Activated T-cell treated with anti-CD3 and anti-CD28 coated beads, Interleukin-2, amount 50 U/mL, for 4 hours (primary cell): Measurements from ENCODE around the gene GALNT10. TPM values are rescaled to one million over a fixed set of nuclear protein-coding genes. Genes with fewer than 3 reads are reported as not detected.
A peak's percentile ranks its signal among the peaks of the same experiment; 100 is the strongest.

Experiments used
- ATAC-seq, 2 donors: fragments of 200-7000 bp; cut with Tn5 transposase; one replicate each; pipeline ENCODE4 v1.10.0; 2021
- DNase-seq: peaks from one replicate; pipeline ENCODE4 v3.0.0-alpha.2; 2020
- H3K27me3 Mint-ChIP-seq: one replicate; pipeline ENCODE4 v1.8.0; 2021; ENCODE audit warnings: low read depth, mixed read lengths
- H3K36me3 Mint-ChIP-seq: one replicate; pipeline ENCODE4 v1.8.0; 2022; ENCODE audit warnings: mixed read lengths; ENCODE audit not compliant: insufficient read depth
- H3K4me1 Mint-ChIP-seq: one replicate; pipeline ENCODE4 v1.8.0; 2021; ENCODE audit warnings: low read depth, mixed read lengths
- H3K4me3 Mint-ChIP-seq: one replicate; pipeline ENCODE4 v1.8.0; 2021; ENCODE audit warnings: mild to moderate bottlenecking, moderate library complexity, mixed read lengths
- H3K9me3 Mint-ChIP-seq: one replicate; pipeline ENCODE4 v1.8.0; 2021; ENCODE audit warnings: mixed read lengths
- total RNA-seq, 3 donors: library from RNA; stranded (reverse); gene quantifications; one replicate each; pipeline ENCODE4 v1.2.1, GENCODE V29; 2021

The GALNT10 gene
- total RNA-seq, 3 donors from 2014 or later, result 26.8 to 34.8 (median 34.6) TPM

- Mint-ChIP-seq H3K9me3 (no peaks in the 10 kb centered on the region), H3K36me3 (peaks cover 24% of the 10 kb centered on the region), H3K4me1 (peaks cover 12% of the 10 kb centered on the region), H3K27me3 (no peaks in the 10 kb centered on the region), H3K4me3 (no peak overlapping the region)
- DNase-seq (no peak), ATAC-seq (peak in 1 of 2 donors; percentile 18)
Measured at GRCh38 chr5:154384480-154385235, 194.1 kb downstream of the GALNT10 start.

DNA sequence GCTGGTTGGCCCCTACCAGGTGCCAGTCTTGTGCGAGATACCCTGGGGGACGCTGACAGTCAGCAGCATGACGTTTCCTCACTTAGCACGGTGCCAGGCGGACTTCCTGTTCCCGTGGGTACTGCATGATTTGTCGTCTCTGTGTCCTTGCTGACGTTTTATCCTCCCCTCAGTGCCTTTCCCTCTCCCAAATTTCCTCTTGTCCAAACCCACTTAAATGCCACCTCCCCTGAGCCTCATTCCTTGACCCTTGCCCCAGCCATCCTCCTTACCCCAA, 194.6 kb downstream of the GALNT10 start:
- H3K4me3 Mint-ChIP-seq, result no peak overlapping the region
- no peaks in the 10 kb centered on the region for H3K27me3 Mint-ChIP-seq
- H3K9me3 Mint-ChIP-seq, result no peaks in the 10 kb centered on the region
- DNase-seq (no peak), ATAC-seq (peak in 1 of 2 donors; percentile 38)
- H3K36me3 Mint-ChIP-seq, result peaks cover 25% of the 10 kb centered on the region
- H3K4me1 Mint-ChIP-seq, result peaks cover 12% of the 10 kb centered on the region

DNA sequence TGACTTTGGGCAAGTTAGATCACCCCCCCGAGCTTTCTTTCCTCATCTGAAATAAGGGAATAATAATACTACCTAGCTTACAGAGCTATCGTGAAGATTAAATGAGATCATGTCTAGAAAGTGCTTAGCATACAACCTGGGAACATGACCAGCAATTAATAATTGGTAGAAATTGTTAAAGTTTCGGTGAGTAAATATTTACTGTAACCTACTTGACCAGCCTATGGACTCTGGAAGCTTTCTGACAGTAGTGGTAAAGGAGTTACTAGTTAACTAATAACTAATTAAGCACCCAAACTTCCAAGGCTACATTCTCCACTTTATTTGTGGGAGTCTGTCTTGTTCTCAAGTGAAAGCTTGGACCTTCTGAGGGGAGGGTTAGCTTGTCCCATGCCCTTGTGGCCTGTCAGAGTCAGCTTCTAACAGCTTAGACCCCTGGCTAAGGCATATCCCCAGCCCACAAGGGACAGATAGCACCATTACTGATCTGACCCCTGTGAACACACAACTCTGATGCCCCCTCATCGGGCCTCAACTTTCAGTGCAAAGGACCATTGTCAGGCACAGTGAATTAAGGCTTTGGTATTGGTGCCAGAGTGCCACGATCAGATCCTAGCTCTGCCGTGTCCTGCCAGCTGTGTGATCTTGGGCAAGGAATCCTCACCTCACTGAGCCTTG, 196.6 kb downstream of the GALNT10 start:
- H3K27me3 Mint-ChIP-seq, result no peaks in the 10 kb centered on the region
- no peak for ATAC-seq

DNA sequence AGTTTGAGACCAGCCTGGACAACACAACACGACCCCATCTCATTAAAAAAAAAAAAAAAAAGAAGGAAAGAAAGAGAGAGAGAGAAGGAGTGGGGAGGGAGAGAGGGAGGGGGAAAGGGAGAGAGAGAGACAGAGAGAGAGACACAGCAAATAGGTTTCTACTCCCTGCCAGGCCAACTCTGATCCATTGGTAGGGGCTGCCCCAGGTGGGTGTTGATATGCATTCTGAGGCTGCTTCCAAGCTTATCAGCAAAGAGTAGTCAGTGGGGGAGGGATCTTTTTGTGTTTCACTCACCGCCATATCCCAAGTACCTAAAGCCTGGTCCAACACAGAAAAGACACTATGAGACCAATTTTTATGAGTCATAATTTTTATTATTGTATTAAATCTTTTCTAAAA, 198.3 kb downstream of the GALNT10 start:
- H3K27me3 Mint-ChIP-seq, result no peaks in the 10 kb centered on the region
- peaks cover 12% of the 10 kb centered on the region for H3K4me1 Mint-ChIP-seq
- DNase-seq, result no peak
- H3K36me3 Mint-ChIP-seq, result peaks cover 31% of the 10 kb centered on the region
- no peak for ATAC-seq
- no peaks in the 10 kb centered on the region for H3K9me3 Mint-ChIP-seq
- H3K4me3 Mint-ChIP-seq, result no peak overlapping the region

More for the DNA sequence above, 196.6 kb downstream of the GALNT10 start:
- H3K36me3 Mint-ChIP-seq, result peaks cover 26% of the 10 kb centered on the region
- H3K9me3 Mint-ChIP-seq, result no peaks in the 10 kb centered on the region
- peaks cover 12% of the 10 kb centered on the region for H3K4me1 Mint-ChIP-seq
- DNase-seq, result no peak
- no peak overlapping the region for H3K4me3 Mint-ChIP-seq

DNA sequence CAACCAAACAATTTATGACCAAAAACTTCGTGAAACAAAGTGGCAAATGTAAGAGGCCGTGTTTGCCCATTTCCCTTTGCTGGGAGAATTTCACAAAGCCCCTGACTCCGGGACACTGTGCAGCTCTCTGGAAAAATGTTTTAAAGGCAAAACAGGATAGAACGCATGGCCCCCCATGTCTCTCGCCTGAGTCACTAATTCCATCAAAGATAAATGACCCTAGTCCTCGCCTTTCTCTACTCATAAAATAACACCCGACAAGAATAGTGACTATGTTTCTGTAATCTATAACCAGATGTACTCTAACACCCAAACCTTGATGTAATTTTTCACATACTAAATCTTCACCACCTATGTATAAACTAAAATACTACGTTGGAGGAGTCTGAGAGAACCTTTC, 199.6 kb downstream of the GALNT10 start:
- peaks cover 5% of the 10 kb centered on the region for H3K4me1 Mint-ChIP-seq
- peaks cover 33% of the 10 kb centered on the region for H3K36me3 Mint-ChIP-seq
- no peaks in the 10 kb centered on the region for H3K27me3 Mint-ChIP-seq
- ATAC-seq (no peak), DNase-seq (no peak)
- H3K4me3 Mint-ChIP-seq, result no peak overlapping the region
- H3K9me3 Mint-ChIP-seq, result no peaks in the 10 kb centered on the region

DNA sequence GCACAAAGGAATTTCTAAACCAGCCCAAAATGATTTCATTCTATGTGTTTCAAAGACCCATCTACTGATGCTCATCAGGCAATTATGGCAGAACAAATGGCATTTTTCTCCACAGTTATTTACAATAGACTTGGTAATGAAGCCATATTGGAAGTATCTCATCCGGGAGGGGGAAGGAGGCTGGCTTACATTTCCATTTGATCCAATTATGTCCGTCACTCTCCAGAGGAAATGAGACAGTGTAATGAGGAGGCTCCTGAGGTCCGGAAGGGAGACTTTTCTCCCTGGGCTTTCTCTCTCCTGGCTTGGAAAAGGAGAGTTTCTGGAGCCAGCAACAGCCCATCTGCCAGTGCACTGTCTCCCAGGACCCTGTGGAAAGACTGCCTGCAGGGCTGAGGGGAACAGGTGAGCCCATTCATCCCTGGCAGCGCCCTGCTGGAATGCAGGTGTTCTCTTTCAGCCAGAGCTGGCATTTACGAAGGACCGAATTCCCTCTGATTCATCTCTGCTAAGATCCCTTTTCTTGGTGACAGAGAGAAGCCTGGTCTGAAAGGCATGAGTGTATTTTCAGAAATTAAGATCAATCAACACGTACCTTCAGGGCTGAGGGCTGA, 200.3 kb downstream of the GALNT10 start:
- H3K9me3 Mint-ChIP-seq, result no peaks in the 10 kb centered on the region
- H3K36me3 Mint-ChIP-seq, result peaks cover 33% of the 10 kb centered on the region
- no peak for DNase-seq
- no peak overlapping the region for H3K4me3 Mint-ChIP-seq
- H3K27me3 Mint-ChIP-seq, result no peaks in the 10 kb centered on the region
- ATAC-seq, result no peak
- no peaks in the 10 kb centered on the region for H3K4me1 Mint-ChIP-seq

DNA sequence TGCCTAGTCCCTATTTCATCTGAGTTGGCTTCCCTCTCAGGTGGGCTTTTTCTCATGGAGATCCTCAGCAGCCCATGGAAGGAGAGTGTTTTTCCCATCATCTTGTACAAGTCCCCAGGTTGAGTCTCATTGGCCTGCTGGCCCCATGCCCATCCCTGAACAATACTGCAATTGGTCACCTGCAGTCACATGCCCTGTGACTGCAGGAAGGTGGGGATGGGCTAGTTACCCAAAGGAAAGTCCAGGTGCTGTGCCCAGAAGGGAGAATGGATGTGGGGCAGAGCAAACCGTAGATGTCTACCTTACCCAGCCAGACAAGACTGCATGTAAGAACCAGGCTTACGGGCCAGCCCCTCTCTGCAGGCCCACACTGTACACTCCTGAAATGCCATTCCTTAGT, 201.3 kb downstream of the GALNT10 start:
- no peak overlapping the region for H3K4me3 Mint-ChIP-seq
- no peaks in the 10 kb centered on the region for H3K9me3 Mint-ChIP-seq
- H3K36me3 Mint-ChIP-seq, result peaks cover 31% of the 10 kb centered on the region
- H3K4me1 Mint-ChIP-seq, result no peaks in the 10 kb centered on the region
- no peaks in the 10 kb centered on the region for H3K27me3 Mint-ChIP-seq
- no peak for DNase-seq
- no peak for ATAC-seq

DNA sequence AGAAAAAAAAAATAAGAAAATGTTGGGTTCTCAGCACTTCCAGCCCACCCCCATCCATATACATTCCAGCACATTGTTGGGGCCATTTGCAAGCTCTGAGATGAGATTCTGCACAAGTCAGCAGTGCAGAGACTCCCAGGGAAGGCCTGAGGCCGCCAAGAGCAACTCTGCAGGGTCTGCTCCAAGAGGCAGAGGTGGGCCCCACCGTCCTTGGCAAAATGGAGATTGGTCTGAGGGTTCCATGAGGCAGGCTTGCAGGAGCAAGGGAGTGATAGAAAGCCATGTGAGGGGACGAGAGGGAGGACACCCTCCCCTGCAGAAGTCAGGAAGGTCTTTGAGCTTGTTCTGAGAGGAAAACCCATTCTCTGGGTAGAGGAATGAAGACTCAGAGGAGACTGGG, 203.3 kb downstream of the GALNT10 start:
- DNase-seq, result no peak
- H3K27me3 Mint-ChIP-seq, result no peaks in the 10 kb centered on the region

GRCh38 chr5:154394307-154394706, 203.8 kb downstream of the GALNT10 start:
- no peaks in the 10 kb centered on the region for H3K4me1 Mint-ChIP-seq
- H3K4me3 Mint-ChIP-seq, result no peak overlapping the region

More for the DNA sequence above, 203.3 kb downstream of the GALNT10 start:
- Mint-ChIP-seq H3K9me3 (no peaks in the 10 kb centered on the region), H3K36me3 (peaks cover 33% of the 10 kb centered on the region), H3K4me1 (no peaks in the 10 kb centered on the region), H3K4me3 (no peak overlapping the region)
- no peak for ATAC-seq

GRCh38 chr5:154395407-154396106, 205.0 kb downstream of the GALNT10 start:
- ATAC-seq (no peak), DNase-seq (no peak)
- H3K4me1 Mint-ChIP-seq, result no peaks in the 10 kb centered on the region
- H3K27me3 Mint-ChIP-seq, result no peaks in the 10 kb centered on the region
- H3K36me3 Mint-ChIP-seq, result peaks cover 29% of the 10 kb centered on the region
- H3K4me3 Mint-ChIP-seq, result no peak overlapping the region
- H3K9me3 Mint-ChIP-seq, result no peaks in the 10 kb centered on the region

More at GRCh38 chr5:154394307-154394706, 203.8 kb downstream of the GALNT10 start:
- no peak for DNase-seq
- ATAC-seq, result no peak
- Mint-ChIP-seq H3K36me3 (peaks cover 33% of the 10 kb centered on the region), H3K27me3 (no peaks in the 10 kb centered on the region), H3K9me3 (no peaks in the 10 kb centered on the region)

- H3K4me1 Mint-ChIP-seq, result no peaks in the 10 kb centered on the region
- no peaks in the 10 kb centered on the region for H3K27me3 Mint-ChIP-seq
- DNase-seq, result no peak
- H3K36me3 Mint-ChIP-seq, result peaks cover 29% of the 10 kb centered on the region
- no peak overlapping the region for H3K4me3 Mint-ChIP-seq
- ATAC-seq, result no peak
- H3K9me3 Mint-ChIP-seq, result no peaks in the 10 kb centered on the region
Measured at GRCh38 chr5:154396128-154396527, 205.6 kb downstream of the GALNT10 start.

DNA sequence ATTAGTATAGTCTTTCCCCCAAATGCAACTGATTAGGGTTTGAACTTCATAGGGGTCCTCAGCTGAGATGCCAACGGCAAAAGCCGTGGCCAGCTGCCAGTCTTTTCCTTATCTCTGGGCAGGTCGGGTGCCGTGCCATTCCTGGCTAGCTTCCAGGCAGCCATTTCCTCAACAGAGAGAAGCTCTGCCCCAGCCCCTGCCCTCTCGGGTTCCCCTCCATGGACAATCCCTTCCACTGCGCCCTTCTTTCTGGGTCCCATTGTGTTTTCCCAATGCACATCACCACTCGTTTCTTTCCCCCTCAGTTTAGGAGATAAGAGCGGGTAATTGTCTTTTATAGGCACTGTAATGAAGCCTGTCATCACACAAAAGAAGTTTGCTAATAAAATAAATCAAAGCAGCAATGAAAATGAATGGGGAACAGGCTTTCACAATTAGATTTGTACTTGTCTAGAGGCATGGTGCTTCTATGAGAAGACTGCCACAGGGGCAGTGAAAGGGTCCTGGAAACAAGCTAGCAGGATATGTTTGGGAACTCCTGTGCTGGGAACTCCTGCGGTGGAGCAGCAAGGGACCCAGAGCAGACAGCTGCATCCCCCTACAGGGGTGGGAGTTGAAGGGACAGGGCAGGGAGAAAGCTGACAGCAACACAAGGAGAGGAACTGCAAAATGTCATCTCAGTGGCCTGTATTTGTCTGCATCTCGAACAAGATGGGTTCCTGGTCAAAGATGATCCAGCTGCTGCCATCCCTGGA, 207.3 kb downstream of the GALNT10 start:
- ATAC-seq (no peak), DNase-seq (no peak)
- Mint-ChIP-seq H3K9me3 (no peaks in the 10 kb centered on the region), H3K4me3 (no peak overlapping the region), H3K4me1 (no peaks in the 10 kb centered on the region), H3K36me3 (peaks cover 19% of the 10 kb centered on the region), H3K27me3 (no peaks in the 10 kb centered on the region)

GRCh38 chr5:154400678-154401077, 210.1 kb downstream of the GALNT10 start:
- DNase-seq (no peak), ATAC-seq (no peak)
- Mint-ChIP-seq H3K4me1 (peaks cover 11% of the 10 kb centered on the region), H3K9me3 (no peaks in the 10 kb centered on the region), H3K36me3 (peaks cover 10% of the 10 kb centered on the region), H3K27me3 (no peaks in the 10 kb centered on the region), H3K4me3 (no peak overlapping the region)

DNA sequence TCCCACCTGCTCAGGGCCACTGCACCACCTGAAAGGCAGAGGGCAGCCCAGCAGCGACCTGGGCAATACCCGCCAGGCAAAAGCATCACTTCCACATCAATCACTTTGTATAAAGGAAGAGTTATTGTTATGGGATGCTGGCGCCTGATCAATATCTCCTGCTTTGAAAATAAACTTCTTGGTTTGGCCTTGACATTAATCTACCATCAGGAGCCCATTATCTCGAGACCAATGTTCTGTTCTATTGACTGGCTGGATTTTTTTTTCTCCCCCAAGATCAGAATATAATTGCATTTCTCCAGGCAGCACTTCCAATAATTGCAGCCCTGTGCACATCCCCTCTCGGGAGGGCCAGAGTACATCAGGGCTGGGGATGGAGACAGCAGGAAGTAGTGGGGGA, 210.8 kb downstream of the GALNT10 start:
- H3K36me3 Mint-ChIP-seq, result peaks cover 8% of the 10 kb centered on the region
- peaks cover 11% of the 10 kb centered on the region for H3K4me1 Mint-ChIP-seq
- DNase-seq (no peak), ATAC-seq (no peak)
- no peak overlapping the region for H3K4me3 Mint-ChIP-seq
- no peaks in the 10 kb centered on the region for H3K9me3 Mint-ChIP-seq
- no peaks in the 10 kb centered on the region for H3K27me3 Mint-ChIP-seq
